Measurements from ENCODE around the gene OTUD5. TPM values are rescaled to one million over a fixed set of nuclear protein-coding genes. Genes with fewer than 3 reads are reported as not detected.

The OTUD5 gene
- total RNA-seq, 1 donor from 2014 or later, result 64.5 TPM

DNA sequence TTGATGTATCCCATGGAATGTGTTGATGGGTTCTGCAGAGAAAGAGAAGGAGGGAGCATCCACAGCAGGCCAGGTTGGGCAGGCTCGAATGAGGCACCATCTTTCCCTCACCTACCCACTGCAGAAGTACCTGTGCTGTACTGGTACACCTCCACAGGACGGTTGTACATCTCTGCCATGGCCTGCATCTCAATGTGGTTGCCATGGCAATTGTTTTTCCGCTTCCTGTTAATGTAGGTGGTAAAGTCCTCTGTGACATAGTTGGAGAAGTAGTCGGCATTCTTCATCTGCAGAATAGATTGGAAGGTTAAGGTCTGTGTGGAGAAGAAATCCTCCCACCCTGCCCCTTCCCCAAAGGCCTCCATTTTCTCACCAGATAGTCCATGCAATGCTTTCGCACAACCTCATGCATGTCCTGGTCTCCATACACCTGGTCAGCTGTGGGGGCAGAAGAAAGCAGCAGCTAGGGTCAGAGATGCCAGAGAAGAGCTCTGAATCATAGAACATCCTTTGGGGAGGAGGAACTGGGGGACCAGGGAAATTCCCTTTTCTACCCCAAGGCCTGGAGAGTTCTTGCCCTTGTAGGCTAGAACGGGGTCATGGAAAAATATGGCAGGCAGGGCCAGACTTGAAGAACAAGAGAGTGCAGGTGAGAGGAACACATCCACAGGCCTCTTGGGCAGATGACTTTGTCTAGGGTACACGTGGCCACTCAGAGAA, 22.7 kb downstream of the OTUD5 start:
- H3K4me1 Mint-ChIP-seq, result no peaks in the 10 kb centered on the region
- no peak for DNase-seq (ENCODE audit: low spot score in 2 of 2, unreplicated experiment in 2 of 2)
- H3K36me3 Mint-ChIP-seq, result peaks cover 29% of the 10 kb centered on the region
- peaks cover 26% of the 10 kb centered on the region for H3K9me3 Mint-ChIP-seq
- no peaks in the 10 kb centered on the region for H3K27me3 Mint-ChIP-seq (ENCODE audit: low read depth)
- TF ChIP-seq CTCF (IDR thresholded peaks at IDR 0.05; ENCODE audit: unreplicated experiment), result no peak
- no peak overlapping the region for H3K27ac Mint-ChIP-seq
- no peak overlapping the region for H3K4me3 Mint-ChIP-seq

GRCh38 chrX:48933757-48934156, 23.6 kb downstream of the OTUD5 start:
- DNase-seq (ENCODE audit: low spot score in 2 of 2, unreplicated experiment in 2 of 2), result no peak
- Mint-ChIP-seq H3K27me3 (ENCODE audit: low read depth) (no peaks in the 10 kb centered on the region), H3K4me1 (no peaks in the 10 kb centered on the region), H3K4me3 (no peak overlapping the region), H3K9me3 (peaks cover 26% of the 10 kb centered on the region), H3K36me3 (peaks cover 29% of the 10 kb centered on the region), H3K27ac (no peak overlapping the region)
- no peak for TF ChIP-seq CTCF (IDR thresholded peaks at IDR 0.05; ENCODE audit: unreplicated experiment)

DNA sequence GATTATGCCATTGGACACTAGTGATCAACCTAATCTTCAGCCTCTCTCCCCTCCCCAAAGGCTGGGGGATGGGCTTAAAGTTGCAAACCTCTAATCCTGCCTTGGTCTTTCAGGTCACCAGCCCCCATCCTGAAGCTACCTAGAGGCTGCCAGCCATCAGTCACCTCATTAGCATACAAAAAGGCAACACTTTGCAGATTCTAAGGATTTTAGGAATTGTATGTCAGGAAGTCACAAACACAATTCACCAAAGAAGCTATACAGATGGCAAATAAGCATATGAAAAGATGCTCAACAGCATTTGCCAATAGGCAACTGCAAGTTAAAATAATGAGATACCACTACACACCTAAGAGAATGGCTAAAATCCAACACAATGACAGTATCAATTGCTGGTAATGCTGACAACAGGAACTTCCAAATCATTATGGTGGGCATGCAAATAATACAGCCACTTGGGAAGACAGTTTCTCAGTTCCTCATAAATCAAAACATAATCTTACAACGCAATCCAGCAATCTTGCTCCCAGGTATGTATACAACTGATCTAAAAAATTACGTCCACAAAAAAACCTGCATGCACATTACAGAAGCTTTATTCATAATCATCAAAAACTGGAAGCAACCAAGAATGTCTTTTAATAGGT, 29.5 kb downstream of the OTUD5 start:
- H3K27ac Mint-ChIP-seq, result no peak overlapping the region
- peaks cover 24% of the 10 kb centered on the region for H3K36me3 Mint-ChIP-seq
- peaks cover 16% of the 10 kb centered on the region for H3K9me3 Mint-ChIP-seq
- DNase-seq (ENCODE audit: low spot score in 2 of 2, unreplicated experiment in 2 of 2), result no peak
- TF ChIP-seq CTCF (IDR thresholded peaks at IDR 0.05; ENCODE audit: unreplicated experiment), result no peak
- no peak overlapping the region for H3K4me3 Mint-ChIP-seq
- H3K4me1 Mint-ChIP-seq, result no peaks in the 10 kb centered on the region
- H3K27me3 Mint-ChIP-seq (ENCODE audit: low read depth), result no peaks in the 10 kb centered on the region

GRCh38 chrX:48927123-48927522, 30.3 kb downstream of the OTUD5 start:
- Mint-ChIP-seq H3K4me3 (no peak overlapping the region), H3K36me3 (peaks cover 22% of the 10 kb centered on the region), H3K27ac (no peak overlapping the region), H3K9me3 (peaks cover 14% of the 10 kb centered on the region), H3K27me3 (ENCODE audit: low read depth) (no peaks in the 10 kb centered on the region), H3K4me1 (no peaks in the 10 kb centered on the region)
- no peak for DNase-seq (ENCODE audit: low spot score in 2 of 2, unreplicated experiment in 2 of 2)
- TF ChIP-seq CTCF (IDR thresholded peaks at IDR 0.05; ENCODE audit: unreplicated experiment), result no peak

DNA sequence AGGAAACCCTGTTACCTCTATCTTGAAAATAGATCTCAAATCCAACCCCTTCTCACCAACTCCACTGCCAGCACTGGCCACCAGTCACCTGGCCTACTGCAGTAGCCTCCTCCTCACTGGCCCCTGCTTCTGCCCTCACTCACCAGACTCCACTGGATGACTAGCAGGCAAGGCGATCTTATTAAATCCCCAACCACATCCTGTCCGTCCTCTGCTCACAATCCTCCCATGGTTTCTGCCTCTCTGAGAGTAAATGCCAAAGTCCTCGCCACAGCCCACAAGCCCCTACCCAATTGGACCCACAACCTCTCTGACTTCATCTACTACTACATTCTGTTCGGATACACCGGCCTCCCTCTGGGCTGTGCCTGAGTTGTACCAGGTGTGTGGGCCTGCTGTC, 33.1 kb downstream of the OTUD5 start:
- Mint-ChIP-seq H3K4me3 (no peak overlapping the region), H3K4me1 (peaks cover 7% of the 10 kb centered on the region), H3K9me3 (peaks cover 6% of the 10 kb centered on the region), H3K36me3 (peaks cover 15% of the 10 kb centered on the region), H3K27ac (no peak overlapping the region), H3K27me3 (ENCODE audit: low read depth) (no peaks in the 10 kb centered on the region)
- no peak for DNase-seq (ENCODE audit: low spot score in 2 of 2, unreplicated experiment in 2 of 2)
- TF ChIP-seq CTCF (IDR thresholded peaks at IDR 0.05; ENCODE audit: unreplicated experiment), result no peak

Data from mesothelial cell of epicardium (in vitro differentiated cells).